GM18498 (cell line): ENCODE data around the gene NAPB.
"Not testable (repeated sequence)": the region's sequence is repeated elsewhere in the genome, so short reads cannot be mapped to it uniquely, and the experiment has no call there.

ENCODE experiments used
- ATAC-seq: cut with Tn5 transposase; IDR thresholded peaks from one replicate; pipeline ENCODE4 v1.9.1; 2021; ENCODE audit warnings: mild to moderate bottlenecking, moderate library complexity; ENCODE audit not compliant: unreplicated experiment

NAPB gene

DNA sequence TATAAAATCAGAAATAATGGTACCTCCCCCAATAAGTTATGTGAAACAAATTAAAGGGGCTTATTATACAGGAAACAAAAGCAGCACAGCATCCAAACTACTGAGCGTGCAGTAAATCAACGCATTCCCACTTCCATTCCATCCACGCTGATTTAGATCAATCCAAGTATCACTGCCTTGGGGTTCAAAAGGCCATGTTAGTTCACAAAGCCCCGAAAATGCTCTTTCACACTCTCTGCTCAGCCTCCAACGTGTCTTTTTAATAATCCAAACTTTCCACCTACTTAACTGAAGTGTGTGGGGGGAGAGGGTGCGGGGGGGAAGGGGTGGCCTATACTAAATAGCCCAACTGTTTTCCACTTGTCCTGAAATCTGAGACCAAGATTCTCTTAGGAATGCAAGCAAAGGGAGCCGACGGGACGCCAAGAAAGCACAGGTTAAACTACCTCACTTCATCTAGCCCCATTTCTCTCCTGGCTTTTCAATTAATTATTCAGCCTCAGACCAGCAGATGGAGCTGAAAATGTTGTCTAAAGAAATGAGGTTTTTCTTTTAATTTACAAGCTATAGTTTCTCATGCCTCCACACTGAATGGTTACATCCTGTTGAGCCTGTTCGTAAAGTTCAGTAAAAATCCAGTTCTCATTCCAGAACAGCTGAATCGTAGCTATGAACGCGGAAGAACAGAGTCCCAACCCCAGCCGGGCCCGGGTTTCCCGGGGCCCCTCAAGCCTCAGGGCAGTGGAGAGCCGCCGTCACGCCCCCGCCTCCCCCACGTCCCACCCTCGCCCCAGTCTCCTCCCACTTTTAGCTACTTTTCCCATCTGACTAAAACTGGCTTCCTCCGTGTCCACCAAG is 71.7 kb downstream of the NAPB start:
- peak; percentile 53 for ATAC-seq

DNA sequence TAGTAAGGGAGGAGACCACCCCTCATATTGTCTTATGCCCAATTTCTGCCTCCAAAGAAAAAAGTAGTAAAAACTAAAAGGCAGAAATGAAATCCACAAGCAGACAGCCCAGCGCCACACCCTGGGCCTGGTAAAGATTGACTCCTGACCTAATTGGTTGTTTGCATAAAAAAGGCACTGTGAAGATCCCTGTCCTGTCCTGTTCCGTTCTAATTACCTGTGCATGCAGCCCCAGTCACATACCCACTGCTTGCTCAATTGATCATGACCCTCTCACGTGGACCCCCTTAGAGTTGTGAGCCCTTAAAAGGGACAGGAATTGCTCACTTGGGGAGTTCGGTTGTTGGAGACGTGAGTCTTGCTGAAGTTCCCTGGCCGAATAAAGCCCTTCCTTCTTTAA is 72.8 kb downstream of the NAPB start:
- not testable (repeated sequence) for ATAC-seq

DNA sequence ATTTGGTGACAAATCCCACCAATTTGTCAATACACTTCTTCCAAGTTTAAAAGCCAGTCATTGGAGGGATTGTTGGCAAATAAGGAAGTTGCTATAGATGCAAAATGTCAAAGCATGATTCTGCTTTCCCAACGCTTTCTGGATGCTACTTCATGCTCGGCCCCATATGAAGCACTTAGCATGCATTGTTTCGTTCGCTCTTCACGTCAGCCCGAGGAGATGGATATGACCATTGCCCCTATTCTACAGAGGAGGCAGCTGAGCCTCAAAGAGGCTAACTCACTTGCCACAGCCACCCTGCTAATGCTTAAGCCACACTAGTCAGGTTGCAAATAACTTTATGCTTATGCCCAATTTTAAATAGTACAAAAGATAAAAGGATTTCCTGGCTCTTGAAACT is 73.5 kb downstream of the NAPB start:
- no peak for ATAC-seq

DNA sequence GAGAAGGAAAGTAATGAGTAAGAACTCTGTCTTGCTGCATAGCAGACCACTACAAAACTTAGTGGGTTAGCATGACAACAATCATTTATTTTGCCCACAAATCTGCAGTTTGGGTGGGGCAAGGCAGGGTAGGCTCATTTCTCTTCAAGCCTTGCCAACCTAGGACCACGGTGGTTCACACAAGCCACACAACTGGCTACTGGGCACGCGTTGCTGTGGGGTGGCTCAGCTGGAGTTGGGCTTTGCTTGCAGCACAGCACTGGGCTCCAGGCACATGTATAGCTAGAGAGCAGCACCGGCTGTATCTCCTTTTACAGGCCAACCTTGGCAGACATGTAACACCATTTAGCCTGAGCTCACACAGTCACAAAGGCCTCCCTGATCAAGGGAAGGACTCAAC is 75.3 kb downstream of the NAPB start:
- ATAC-seq, result no peak

DNA sequence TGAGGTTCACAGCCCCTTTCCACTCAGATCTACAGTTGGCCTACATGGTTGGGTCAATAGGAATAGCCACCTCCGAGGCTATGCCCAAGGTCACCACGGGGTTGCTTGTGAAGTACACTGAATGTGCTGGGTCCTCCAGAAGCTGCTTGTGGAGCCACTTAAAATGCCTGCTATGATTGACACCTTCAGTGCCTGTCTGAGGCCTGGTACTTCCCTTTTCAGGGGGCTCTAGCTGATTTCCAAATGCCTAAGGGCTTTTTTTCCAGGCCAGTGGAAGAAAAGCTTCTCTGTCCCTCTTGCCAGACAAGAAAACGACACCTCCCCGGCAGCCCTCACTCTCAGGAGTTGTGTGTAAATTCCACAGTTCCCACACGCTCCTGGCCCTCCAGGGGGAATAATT is 77.0 kb downstream of the NAPB start:
- no peak for ATAC-seq

DNA sequence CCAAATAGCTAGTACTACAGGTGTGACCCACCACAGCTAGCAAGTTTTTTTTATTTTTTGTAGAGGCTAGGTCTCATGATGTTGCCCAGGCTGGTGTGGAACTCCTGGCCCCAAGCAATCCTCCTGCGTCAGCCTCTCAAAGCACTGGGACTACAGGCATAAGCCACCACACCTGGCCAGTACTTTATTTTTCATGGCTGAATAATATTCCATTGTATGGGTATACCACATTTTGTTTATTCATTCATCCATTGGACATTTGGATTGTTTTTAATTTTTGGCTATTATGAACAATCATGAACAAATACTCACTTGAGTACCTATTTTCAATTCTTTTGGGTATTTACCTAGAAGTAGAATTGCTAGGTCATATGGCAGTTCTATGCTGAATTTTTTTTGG is 77.7 kb downstream of the NAPB start:
- ATAC-seq, result no peak

DNA sequence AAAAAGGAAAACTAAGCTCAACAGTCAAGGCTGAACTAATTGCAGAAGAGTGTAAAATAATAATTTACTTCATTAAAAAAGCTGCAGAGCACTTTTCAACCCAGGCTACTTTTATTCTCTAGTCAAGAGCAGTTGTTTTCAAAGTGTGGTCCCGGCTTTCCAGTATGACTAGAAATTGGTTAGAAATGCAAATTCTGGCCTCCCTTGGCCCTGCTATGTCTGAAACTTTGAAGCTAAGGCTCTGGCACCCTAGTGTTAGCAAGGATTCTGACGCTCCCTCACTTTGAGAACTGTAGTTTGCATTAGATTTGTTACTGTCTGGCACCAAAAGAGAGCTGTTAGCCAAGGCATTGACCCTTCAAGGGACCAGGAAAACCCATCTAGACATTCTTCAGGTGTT is 80.2 kb downstream of the NAPB start:
- peak; percentile 69 for ATAC-seq

DNA sequence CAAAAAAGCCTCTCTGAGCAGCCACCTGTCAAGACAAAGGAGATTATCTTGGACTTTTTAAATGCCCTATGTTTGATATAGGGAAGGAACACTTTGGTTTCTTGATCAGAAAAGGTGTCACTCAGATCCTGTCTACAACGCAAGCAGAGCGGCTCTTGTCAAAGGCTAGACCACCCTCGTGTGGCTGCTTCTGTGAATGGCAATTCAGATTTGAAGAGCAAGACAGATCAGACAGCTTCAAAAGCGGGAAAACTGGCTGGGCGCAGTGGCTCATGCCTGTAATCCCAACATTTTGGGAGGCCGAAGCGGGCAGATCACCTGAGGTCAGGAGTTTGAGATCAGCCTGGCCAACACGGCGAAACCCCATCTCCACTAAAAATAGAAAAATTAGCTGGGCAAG is 80.8 kb downstream of the NAPB start:
- ATAC-seq, result peak; percentile 59

DNA sequence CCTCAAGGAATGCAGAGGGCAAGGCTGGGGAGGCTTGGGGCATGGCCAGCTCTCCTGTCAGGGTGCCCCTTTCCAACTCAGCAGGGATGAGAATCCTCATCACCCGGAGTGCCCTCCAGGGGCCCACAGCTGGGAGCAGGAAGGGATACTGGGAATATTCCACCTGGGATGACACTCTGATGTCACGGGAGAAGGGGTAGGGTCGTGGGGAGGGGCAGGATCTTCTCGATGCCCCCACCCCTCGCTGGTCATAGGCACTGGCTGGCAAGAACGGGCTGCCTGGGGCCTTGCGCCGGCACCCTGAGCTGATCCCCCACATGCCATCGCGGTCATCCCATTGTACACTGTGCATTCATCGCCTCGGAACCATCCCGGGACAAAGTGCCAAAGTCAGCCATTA is 81.3 kb downstream of the NAPB start:
- ATAC-seq, result no peak

DNA sequence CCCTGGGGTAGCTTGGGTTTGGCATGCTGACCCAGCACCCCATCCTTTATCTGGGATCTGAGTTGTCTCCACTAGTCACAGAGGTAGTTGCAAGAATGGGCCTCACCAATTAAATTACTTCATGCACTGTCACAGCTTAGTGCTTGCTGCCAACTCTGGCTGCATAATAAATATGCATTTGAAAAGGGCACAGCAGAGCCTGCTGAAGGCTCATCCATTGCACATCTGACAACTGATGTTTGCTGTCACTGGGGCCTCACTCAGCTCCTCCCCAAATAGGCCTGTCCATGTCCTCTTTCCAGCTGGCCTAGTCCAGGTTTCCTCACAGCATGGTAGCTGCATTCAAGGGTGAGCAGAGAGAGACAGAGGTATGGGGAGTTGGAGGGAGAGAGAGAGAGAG is 84.0 kb downstream of the NAPB start:
- ATAC-seq, result no peak

DNA sequence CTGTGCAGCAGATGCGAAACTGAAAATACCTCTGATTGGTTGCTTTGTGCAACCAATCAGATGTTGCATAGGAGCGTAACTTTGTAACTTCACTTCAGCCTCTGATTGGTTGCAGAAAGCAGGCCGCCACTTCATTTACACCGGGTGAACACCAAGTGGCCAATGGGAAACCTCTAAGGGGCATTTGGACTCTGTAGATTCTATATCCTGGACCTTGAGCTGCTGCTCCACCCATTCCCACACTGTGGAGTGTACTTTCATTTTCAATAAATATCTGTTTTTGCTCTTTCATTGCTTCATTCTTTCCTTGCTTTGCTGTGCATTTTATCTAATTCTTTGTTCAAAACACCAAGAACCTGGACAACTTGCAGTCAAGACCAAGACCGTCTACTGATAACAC is 84.8 kb downstream of the NAPB start:
- no peak for ATAC-seq

DNA sequence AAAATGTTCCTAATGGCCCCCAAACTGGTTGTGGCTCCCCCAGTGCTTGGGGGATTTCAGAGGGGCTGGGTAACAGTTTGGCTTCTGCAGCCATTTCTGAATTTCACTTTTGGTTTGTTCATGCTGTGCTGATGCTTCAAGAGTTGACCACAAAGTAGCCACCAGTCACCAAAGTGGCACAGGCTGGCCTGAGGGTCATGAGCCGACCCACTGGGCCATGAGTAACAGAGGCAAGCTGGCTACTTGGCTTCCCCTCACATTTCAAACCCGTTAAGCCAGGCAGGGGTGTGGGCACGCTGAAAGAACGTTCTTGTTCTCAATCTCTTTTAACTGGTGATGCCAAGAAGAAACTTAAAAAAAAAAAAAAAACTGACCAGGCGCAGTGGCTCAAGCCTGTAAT is 85.8 kb downstream of the NAPB start:
- no peak for ATAC-seq

DNA sequence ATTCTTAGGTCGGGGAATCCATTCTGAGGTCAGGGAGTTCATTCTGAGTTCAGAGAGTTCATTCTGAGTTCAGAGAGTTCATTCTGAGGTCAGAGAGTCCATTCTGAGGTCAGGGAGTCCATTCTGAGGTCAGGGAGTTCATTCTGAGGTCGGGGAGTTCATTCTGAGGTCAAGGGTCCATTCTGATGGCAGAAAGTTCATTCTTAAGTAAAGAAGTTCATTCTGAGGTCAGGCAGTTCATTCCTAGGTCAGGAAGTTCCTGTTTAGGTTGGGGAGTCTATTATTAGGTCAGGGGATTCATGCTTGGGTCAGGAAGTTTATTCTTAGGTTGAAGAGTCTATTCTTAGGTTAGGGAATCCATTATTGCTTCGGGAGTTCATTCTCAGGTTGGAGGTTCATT is 87.2 kb downstream of the NAPB start:
- ATAC-seq, result no peak

DNA sequence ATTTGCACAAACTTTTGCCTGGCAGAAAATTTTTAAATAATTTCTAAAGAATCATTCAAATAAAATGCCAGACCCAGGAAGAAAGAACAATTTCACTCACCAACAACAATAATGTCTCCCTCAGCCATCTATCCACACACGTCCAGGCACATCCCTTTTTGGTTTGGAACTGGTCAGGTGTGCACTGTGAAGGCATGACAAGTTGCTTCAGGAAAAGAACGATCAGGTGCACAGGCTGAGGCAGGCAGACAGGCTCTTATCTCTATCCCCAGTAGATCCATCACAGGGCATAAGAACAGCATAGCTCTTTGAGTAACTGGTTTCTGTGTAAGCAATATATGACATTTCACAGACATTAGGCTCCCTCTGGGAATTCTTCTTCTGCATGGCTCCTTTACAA is 88.8 kb downstream of the NAPB start:
- no peak for ATAC-seq

DNA sequence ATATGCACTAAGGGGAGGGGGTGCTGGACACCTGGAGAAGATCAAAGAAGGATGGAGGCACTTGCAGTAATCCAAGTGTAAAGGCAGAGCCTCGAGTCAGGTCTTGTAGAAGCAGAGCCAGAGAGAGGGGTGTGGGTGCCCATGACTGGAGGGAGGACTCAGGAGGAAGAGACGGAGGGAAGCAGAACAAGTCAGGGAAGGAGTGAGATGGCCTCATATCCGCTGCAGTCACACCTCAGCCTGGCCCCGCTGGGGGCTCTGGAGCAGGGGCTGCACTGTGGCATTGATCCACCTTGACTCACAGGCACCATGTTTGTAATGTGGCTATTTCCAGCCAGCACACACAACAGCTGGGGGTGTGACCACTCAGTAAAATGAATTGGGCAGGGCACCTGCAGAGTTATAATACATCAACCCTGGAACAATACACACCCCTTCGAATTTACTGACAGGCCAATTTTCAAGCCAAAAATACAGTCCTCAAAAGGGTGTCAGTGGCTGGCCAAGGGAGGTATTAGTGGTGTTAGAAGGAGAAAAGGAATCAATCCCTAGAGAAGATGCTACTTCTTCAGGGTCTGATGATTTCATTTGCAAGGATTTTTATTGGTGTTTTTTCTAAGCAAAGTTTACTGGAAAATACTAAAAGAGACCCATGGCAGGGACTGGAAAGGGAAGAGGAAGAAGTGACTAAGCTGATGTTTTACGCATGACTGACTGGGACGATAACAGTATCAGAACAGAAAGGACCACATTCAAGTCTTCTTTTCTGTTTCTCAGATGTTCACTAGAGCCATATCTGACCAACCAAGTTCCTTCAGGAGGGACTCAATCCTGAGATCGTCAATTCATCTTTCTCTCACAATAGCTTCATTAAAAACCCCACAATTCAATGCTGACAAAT is 89.6 kb downstream of the NAPB start:
- peak; percentile 63 for ATAC-seq

DNA sequence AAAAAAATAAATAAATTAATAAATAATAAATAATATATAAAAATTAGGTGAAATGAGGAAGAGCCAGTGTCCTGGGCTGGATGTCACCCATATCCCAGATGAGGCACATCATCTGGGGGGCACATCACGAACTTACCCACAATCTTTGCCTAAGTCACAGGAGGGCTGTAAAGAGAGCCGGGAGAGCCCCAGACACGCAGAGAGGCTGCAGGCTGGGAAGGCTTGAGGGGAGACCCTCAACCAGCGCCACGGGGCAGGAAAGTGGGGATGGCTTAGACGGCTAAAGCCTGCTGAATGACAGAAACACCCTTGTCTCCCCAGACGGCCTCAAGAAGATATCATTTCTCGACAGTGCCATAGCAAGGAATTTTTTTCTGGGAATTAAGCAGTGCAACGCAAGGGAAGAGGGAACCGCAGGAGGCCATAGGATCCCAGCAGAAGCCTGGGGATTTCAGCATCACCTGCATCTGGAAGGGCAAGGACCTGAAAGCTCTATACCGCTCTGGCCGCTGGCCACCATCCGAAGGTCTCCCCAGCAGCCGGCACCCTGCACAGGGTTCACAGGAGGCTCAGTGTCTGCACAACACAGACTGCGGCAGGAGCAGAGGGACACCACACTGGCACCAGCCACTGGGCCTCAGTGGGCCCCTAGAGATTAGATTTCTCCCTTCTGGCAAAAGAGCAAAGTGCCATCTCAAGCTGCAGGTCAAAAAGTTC is 93.5 kb downstream of the NAPB start:
- ATAC-seq, result no peak

DNA sequence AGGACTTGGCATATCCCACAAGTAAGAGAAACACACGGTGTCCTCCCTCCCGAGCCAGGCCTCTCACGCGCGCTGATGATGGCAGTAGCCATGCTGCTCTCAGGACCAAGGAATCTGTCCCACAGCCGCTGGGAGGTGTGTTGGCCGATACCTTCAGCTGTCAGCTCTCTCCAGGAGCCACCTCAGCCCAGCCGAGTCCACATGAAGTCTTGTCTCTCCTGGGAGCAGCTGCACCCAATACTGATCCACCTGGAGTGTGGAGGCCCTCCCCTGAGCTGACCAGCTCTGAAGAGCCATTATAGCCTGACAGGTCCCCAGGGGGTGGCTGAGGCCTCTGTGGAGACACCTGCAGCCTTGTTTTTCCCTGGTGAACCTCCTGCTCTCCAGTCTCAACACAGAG is 94.5 kb downstream of the NAPB start:
- ATAC-seq, result no peak

DNA sequence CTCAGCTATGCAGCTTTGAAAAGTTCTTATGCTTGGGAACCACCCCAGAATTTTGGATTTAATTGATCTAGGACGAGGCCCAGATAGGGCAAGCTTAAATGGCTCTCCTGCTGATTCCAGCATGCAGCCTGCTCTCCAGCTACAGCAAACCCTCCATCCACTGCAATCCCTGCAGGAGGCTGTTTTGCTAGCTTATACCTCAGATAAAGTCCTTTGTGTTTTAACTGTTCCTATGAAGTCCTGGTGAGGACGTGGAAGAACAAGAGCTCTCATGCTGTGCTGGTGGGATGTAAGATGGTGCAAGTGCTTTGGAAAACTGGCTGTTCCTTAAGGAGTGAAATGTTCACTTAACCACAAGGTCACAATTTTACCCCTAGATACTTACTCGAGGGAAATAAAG is 96.2 kb downstream of the NAPB start:
- ATAC-seq, result no peak
